IMR-90 (cell line): ENCODE data around the gene KIF6. TPM values are rescaled to one million over a fixed set of nuclear protein-coding genes. Genes with fewer than 3 reads are reported as not detected.

Experiments
- ATAC-seq: fragments of 200-7000 bp; cut with Tn5 transposase; 2 replicates; pipeline ENCODE4 v1.9.1; 2020; ENCODE audit warnings: low read depth, mild to moderate bottlenecking, moderate library complexity
- BruUV-seq: library from RNA; stranded (reverse); fragments of 400-500 nt; replicated peaks from 2 replicates; lab custom pipeline; 2021; lab: Mats Ljungman, UMichigan
- CTCF ChIA-PET: fragments of 300-600 bp; formaldehyde crosslinking; extraction: SDS; loops from one replicate; lab custom pipeline; 2021; ENCODE audit warnings: antibody characterized with exemption; lab: Yijun Ruan, JAX
- POLR2A ChIA-PET: fragments of 300-600 bp; sonication (Branson Sonifier 250); formaldehyde crosslinking; loops from one replicate; lab custom pipeline; 2022; ENCODE audit warnings: antibody characterized with exemption; ENCODE audit not compliant: unreplicated experiment; lab: Charles Lee
- DNase-seq: peaks from one replicate; pipeline ENCODE4 v3.0.0; 2013
- H2AFZ ChIP-seq: replicated peaks from 2 replicates; pipeline ENCODE3; 2013; ENCODE audit warnings: low read length, mild to moderate bottlenecking; ENCODE audit not compliant: poor library complexity
- H2AK5ac ChIP-seq: 2 replicates; pipeline ENCODE4 v1.6.1; 2013; ENCODE audit warnings: low read depth, low read length, inconsistent platforms
- H2AK9ac ChIP-seq: replicated peaks from 2 replicates; pipeline ENCODE3; 2013; ENCODE audit warnings: mild to moderate bottlenecking, low read depth, low read length, moderate library complexity; ENCODE audit not compliant: poor library complexity
- H2BK120ac ChIP-seq: 2 replicates; pipeline ENCODE4 v1.6.1; 2013; ENCODE audit warnings: low read depth, low read length, inconsistent platforms
- H2BK15ac ChIP-seq: 3 replicates; pipeline ENCODE4 v1.6.1; 2013; ENCODE audit warnings: low read depth, low read length, inconsistent platforms
- H2BK20ac ChIP-seq: 2 replicates; pipeline ENCODE4 v1.6.1; 2013; ENCODE audit warnings: low read depth, mild to moderate bottlenecking, inconsistent platforms, low read length, moderate library complexity
- H2BK5ac ChIP-seq: 2 replicates; pipeline ENCODE4 v1.6.1; 2013; ENCODE audit warnings: mild to moderate bottlenecking, low read depth, low read length, inconsistent platforms; ENCODE audit not compliant: poor library complexity, severe bottlenecking
- H3K14ac ChIP-seq: replicated peaks from 2 replicates; pipeline ENCODE4 v1.6.1; 2013; ENCODE audit warnings: low read depth, low read length, inconsistent platforms
- H3K18ac ChIP-seq: 2 replicates; pipeline ENCODE4 v1.6.1; 2013; ENCODE audit warnings: low read depth, low read length, control low read depth
- H3K23ac ChIP-seq: 2 replicates; pipeline ENCODE4 v1.6.1; 2013; ENCODE audit warnings: low read depth, low read length, inconsistent platforms
- H3K27ac ChIP-seq: 2 replicates; pipeline ENCODE4 v1.5.1; 2013; ENCODE audit warnings: mild to moderate bottlenecking, control low read depth, low read length; ENCODE audit not compliant: insufficient read depth
- H3K27me3 ChIP-seq: 2 replicates; pipeline ENCODE4 v1.6.1; 2013; ENCODE audit warnings: low read length; ENCODE audit not compliant: control insufficient read depth, insufficient read depth
- H3K36me3 ChIP-seq: 2 replicates; pipeline ENCODE4 v1.6.1; 2013; ENCODE audit warnings: low read length, mixed read lengths; ENCODE audit not compliant: control insufficient read depth, insufficient read depth
- H3K4ac ChIP-seq: 2 replicates; pipeline ENCODE4 v1.6.1; 2013; ENCODE audit warnings: low read depth, low read length, inconsistent platforms
- H3K4me1 ChIP-seq: 2 replicates; pipeline ENCODE4 v1.6.1; 2013; ENCODE audit warnings: low read length, mixed read lengths; ENCODE audit not compliant: control insufficient read depth, insufficient read depth
- H3K4me2 ChIP-seq: 2 replicates; pipeline ENCODE4 v1.6.1; 2013; ENCODE audit warnings: low read depth, mild to moderate bottlenecking, control low read depth, low read length, moderate library complexity
- H3K4me3 ChIP-seq: 2 replicates; pipeline ENCODE4 v1.5.1; 2013; ENCODE audit warnings: low read depth, mild to moderate bottlenecking, control low read depth, low read length, moderate library complexity; ENCODE audit not compliant: insufficient read depth
- H3K56ac ChIP-seq: 2 replicates; pipeline ENCODE4 v1.6.1; 2013; ENCODE audit warnings: low read length, inconsistent platforms; ENCODE audit not compliant: insufficient read depth; ENCODE audit errors: extremely low read depth
- H3K79me1 ChIP-seq, 2 experiments: 2 replicates each; pipeline ENCODE4 v1.6.1; 2013; ENCODE audit warnings: low read length in 2 of 2, inconsistent platforms in 1 of 2, low read depth in 1 of 2
- H3K9ac ChIP-seq: 2 replicates; pipeline ENCODE4 v1.6.1; 2013; ENCODE audit warnings: low read depth, low read length, control low read depth
- H3K9me1 ChIP-seq: 2 replicates; pipeline ENCODE4 v1.6.1; 2013; ENCODE audit warnings: low read length, inconsistent platforms; ENCODE audit not compliant: insufficient read depth
- H3K9me3 ChIP-seq: 2 replicates; pipeline ENCODE4 v1.6.1; 2013; ENCODE audit warnings: low read length; ENCODE audit not compliant: control insufficient read depth, insufficient read depth
- H4K20me1 ChIP-seq: 2 replicates; pipeline ENCODE4 v1.6.1; 2013; ENCODE audit warnings: low read length, inconsistent platforms; ENCODE audit not compliant: insufficient read depth
- H4K5ac ChIP-seq: 2 replicates; pipeline ENCODE4 v1.6.1; 2013; ENCODE audit warnings: mild to moderate bottlenecking, low read depth, low read length, control low read depth
- H4K8ac ChIP-seq, 2 experiments: 2 replicates each; pipeline ENCODE4 v1.6.1; 2013; ENCODE audit warnings: low read depth in 2 of 2, low read length in 2 of 2, control low read depth in 1 of 2, inconsistent platforms in 1 of 2
- H4K91ac ChIP-seq: 2 replicates; pipeline ENCODE4 v1.6.1; 2013; ENCODE audit warnings: low read depth, low read length, inconsistent platforms; ENCODE audit not compliant: insufficient read depth
- BHLHE40 ChIP-seq: fragments of 150-350 bp; IDR thresholded peaks from 2 replicates; pipeline ENCODE4 v1.6.1; 2016; ENCODE audit warnings: mild to moderate bottlenecking, low read depth, low read length
- CEBPB ChIP-seq: IDR thresholded peaks from 2 replicates; pipeline ENCODE4 v1.6.1; 2012; ENCODE audit warnings: low read depth, low read length, improper control_type of control experiment
- CHD1 ChIP-seq: IDR thresholded peaks from 2 replicates; pipeline ENCODE4 v1.6.1; 2012; ENCODE audit warnings: low read depth, low read length, improper control_type of control experiment
- CTCF ChIP-seq: conservative IDR thresholded peaks from 2 replicates; pipeline ENCODE4 v1.5.1; 2012; ENCODE audit warnings: mild to moderate bottlenecking, low read depth, low read length, improper control_type of control experiment
- ELK1 ChIP-seq: fragments of 150-350 bp; IDR thresholded peaks from 2 replicates; pipeline ENCODE4 v1.6.1; 2016; ENCODE audit warnings: low read depth, mild to moderate bottlenecking, low read length, moderate library complexity, borderline replicate concordance
- FOS ChIP-seq: fragments of 150-350 bp; IDR thresholded peaks from 2 replicates; pipeline ENCODE4 v1.6.1; 2016; ENCODE audit warnings: low read depth, low read length
- MAFK ChIP-seq: IDR thresholded peaks from 2 replicates; pipeline ENCODE4 v1.6.1; 2012; ENCODE audit warnings: low read depth, low read length, improper control_type of control experiment
- MAZ ChIP-seq: IDR thresholded peaks from 2 replicates; pipeline ENCODE4 v1.6.1; 2012; ENCODE audit warnings: low read depth, mild to moderate bottlenecking, low read length, improper control_type of control experiment, moderate library complexity, borderline replicate concordance
- MXI1 ChIP-seq: IDR thresholded peaks from 2 replicates; pipeline ENCODE4 v1.6.1; 2012; ENCODE audit warnings: low read depth, mild to moderate bottlenecking, low read length, moderate library complexity, borderline replicate concordance
- NFE2L2 ChIP-seq: fragments of 150-350 bp; IDR thresholded peaks from 2 replicates; pipeline ENCODE4 v1.6.1; 2016; ENCODE audit warnings: low read depth, mild to moderate bottlenecking, low read length
- POLR2A ChIP-seq: IDR thresholded peaks from 2 replicates; pipeline ENCODE4 v1.6.1; 2012; ENCODE audit warnings: mild to moderate bottlenecking, low read depth, low read length
- RAD21 ChIP-seq: IDR thresholded peaks from 2 replicates; pipeline ENCODE4 v1.6.1; 2012; ENCODE audit warnings: low read length, improper control_type of control experiment
- RCOR1 ChIP-seq: IDR thresholded peaks from 2 replicates; pipeline ENCODE4 v1.6.1; 2012; ENCODE audit warnings: mild to moderate bottlenecking, low read length, improper control_type of control experiment; ENCODE audit not compliant: insufficient replicate concordance
- RFX5 ChIP-seq: IDR thresholded peaks from 2 replicates; pipeline ENCODE4 v1.8.0; 2012; ENCODE audit warnings: low read depth, mild to moderate bottlenecking, low read length, moderate library complexity
- SMC3 ChIP-seq: fragments of 150-350 bp; IDR thresholded peaks from 2 replicates; pipeline ENCODE4 v1.6.1; 2016; ENCODE audit warnings: low read depth, mild to moderate bottlenecking, antibody characterized with exemption, low read length, moderate library complexity
- USF2 ChIP-seq: fragments of 150-350 bp; IDR thresholded peaks from 2 replicates; pipeline ENCODE4 v1.6.1; 2017; ENCODE audit warnings: mild to moderate bottlenecking, antibody characterized with exemption, low read length, low read depth
- WGBS, 2 experiments: methylation state at CpG; one replicate each; pipeline versions ENCODE4 v1.1.5 to v1.1.7; 2013; ENCODE audit warnings: missing lambda C conversion rate in 2 of 2; ENCODE audit not compliant: insufficient read length in 1 of 2; ENCODE audit errors: extremely low coverage in 2 of 2; 5-methylcytosine and 5-hydroxymethylcytosine counted together
- dilution Hi-C: fragments of 300-500 bp; cut with HindIII; formaldehyde crosslinking; loops from one replicate; pipeline ENCODE4 v1.14.3; 2018; ENCODE audit warnings: low sequenced_read_pairs; ENCODE audit not compliant: unreplicated experiment
- in situ Hi-C: fragments of 300-500 bp; cut with MboI; formaldehyde crosslinking; loops from 3 replicates; pipeline ENCODE4 v1.14.3; 2019; ENCODE audit warnings: low sequenced_read_pairs, inconsistent platforms, mixed read lengths
- intact Hi-C: fragments of 100-400 bp; cut with micrococcal nuclease; formaldehyde crosslinking; loops from 2 replicates; pipeline ENCODE4 v1.10.0; 2022
- polyA plus RNA-seq, 3 experiments: library from polyadenylated mRNA; depleted of rRNA; stranded (reverse); fragments of >200 nt; gene quantifications; 2 replicates each; pipeline ENCODE4 v1.2.3, GENCODE V29; 2012; ENCODE audit warnings: low replicate concordance in 1 of 3
- total RNA-seq: library from RNA; depleted of rRNA; stranded (reverse); fragments of >200 nt; gene quantifications from 2 replicates; pipeline ENCODE4 v1.2.3, GENCODE V29; 2012

Gene KIF6
- total and polyA plus RNA-seq, 2 of the 4 experiments (the other 2 are of a cell fraction), result under 0.01 to 0.10 TPM

GRCh38 chr6:39466631-39467030, 258.6 kb downstream of the KIF6 start:
- Histone ChIP-seq H3K4ac (no peak overlapping the region), H2BK120ac (no peak overlapping the region), H2AK9ac (no peak overlapping the region), H3K18ac (no peak overlapping the region), H3K14ac (no peak overlapping the region), H2AK5ac (no peak overlapping the region), H4K5ac (no peak overlapping the region), H3K4me3 (no peak overlapping the region), H2AFZ (no peak overlapping the region), H3K9ac (no peak overlapping the region), H4K8ac (no peak overlapping the region), H3K23ac (no peak overlapping the region), H4K20me1 (no peaks in the 10 kb centered on the region), H2BK5ac (no peak overlapping the region), H3K36me3 (no peaks in the 10 kb centered on the region), H2BK15ac (no peak overlapping the region), H3K27me3 (no peaks in the 10 kb centered on the region), H3K56ac (no peak overlapping the region), H3K4me2 (no peak overlapping the region), H3K27ac (no peak overlapping the region), H3K9me3 (peaks cover 2% of the 10 kb centered on the region; the same call in 1 of the 2 replicates), H3K79me1 (no peaks in the 10 kb centered on the region), H3K4me1 (no peaks in the 10 kb centered on the region), H2BK20ac (no peak overlapping the region), H3K9me1 (no peaks in the 10 kb centered on the region), H4K91ac (no peak overlapping the region)
- POLR2A ChIA-PET, result no interaction called here
- CTCF ChIA-PET, result interaction anchor here (0.6 kb wide), 1 partner anchor 427 kb away, joined by 4 read pairs; no protein-coding TSS in a partner anchor
- BruUV-seq, result no TSS peak
- DNase-seq (no peak), ATAC-seq (no peak)
- TF ChIP-seq MAZ, result no peak
- TF ChIP-seq FOS, result no peak
- TF ChIP-seq MXI1, result no peak
- no peak for TF ChIP-seq CTCF
- TF ChIP-seq POLR2A, result no peak
- no peak for TF ChIP-seq NFE2L2
- no peak for TF ChIP-seq CEBPB
- TF ChIP-seq CHD1, result no peak
- no peak for TF ChIP-seq SMC3
- TF ChIP-seq RCOR1, result no peak
- TF ChIP-seq RFX5, result no peak
- no peak for TF ChIP-seq ELK1
- TF ChIP-seq MAFK, result no peak
- TF ChIP-seq USF2, result no peak
- TF ChIP-seq BHLHE40, result no peak
- no peak for TF ChIP-seq RAD21
- dilution Hi-C loops (no loop called here), in situ Hi-C loops (no loop called here), intact Hi-C loops (no loop called here)
- no CpG with 5 or more reads among the region's 1 CpG for WGBS, 2 experiments
